ENCODE data around the gene KIF5A.
A peak's percentile ranks its signal among the peaks of the same experiment; 100 is the strongest.
"Not testable (repeated sequence)": the region's sequence is repeated elsewhere in the genome, so short reads cannot be mapped to it uniquely, and the experiment has no call there.

The KIF5A gene

DNA sequence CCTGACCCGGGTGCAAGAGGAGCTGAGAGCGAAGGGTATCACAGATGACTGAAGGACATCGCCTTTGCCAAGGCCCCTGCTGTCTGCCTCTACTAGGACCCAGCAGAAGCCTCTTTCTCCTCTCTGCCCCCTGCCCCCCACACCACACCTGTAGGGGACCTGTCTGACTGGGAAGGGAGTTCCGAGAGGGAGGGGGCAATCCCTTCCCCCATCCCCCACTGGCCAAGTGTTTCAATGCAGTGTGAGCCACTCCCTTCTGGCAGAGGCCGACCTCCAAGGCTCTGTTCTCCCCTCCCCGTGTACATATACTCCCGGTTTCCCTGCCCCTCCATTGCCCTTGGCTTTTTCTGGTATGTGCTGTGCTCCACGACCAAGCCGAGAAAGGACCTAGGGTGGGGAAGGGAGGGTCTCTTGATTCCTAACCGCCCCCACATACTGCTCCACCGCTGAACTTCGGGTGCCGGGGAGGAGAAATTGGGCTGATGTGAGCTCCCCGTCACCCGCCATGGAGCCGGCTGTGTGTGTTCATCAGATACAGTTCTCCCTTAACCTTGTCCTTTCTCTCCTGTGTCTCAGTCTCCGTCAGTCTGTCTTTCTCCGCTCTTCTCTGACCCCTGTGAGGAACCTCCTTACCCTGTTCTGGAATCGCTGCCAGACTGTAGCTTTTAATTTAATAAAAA, 59.4 kb downstream of the KIF5A start:
- no peak for DNase-seq

DNA sequence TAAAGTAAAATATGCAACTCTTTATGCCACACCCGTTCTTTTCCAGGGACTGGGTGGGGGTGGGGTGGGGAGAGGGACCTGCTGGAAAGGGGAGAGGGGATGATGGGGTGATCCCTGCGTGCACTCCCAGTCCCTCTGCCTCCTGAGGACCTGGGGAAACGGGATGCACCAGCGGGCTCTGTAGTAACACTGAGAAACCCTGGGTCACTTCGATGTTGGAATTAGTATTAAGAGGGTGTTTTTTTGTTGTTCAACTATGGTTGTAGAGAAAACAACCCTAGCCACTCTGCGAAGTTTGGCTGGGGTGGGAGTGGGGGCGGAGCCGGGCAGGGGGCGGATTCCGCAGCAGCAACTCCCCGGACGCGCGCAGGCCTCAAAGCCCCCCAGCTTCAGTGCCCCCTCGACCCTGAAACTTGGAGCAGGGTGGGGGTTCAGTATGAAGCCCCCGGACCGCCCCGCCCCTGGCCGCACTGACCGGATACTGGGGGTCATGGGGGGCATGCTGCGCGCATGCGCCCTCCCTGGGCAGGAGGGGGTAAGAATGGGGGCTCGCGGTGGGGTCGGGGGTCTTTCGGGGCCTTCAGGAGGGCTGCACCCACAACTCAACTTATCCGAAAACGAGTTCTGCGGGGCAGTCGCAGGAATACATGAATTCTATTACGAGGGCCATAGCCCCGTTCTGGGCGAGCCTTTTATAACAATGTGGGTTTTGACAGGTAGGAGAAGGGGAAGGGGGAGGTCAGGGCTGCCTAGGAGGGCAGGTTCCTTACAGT, 60.1 kb downstream of the KIF5A start:
- DNase-seq, result no peak

DNA sequence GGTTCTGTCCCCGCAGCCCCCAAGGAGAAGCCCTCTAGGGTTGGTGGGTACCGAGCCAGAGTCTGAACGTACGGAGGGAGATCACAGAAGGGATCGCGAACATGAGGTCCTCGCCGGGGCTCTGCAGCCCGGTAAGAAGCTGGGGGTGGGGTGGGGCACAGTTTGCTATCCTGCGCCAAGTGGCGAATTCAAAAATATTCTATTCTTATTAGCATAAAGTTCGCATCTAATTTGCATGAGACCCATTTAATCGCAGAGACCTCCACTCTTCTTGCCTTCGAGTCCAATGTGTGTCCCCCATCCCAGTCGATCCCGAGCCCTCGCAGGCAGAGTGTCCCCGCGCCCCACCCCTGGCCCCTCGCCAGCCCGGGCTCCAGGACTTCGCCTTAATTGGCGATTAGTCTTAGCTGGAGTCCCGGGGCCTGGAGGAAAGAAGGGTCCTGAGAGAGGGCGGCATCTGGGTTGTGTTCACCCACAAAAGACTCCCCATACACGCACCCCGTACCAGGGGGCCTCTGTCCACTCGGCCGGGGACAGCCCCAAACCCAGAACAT, 60.8 kb downstream of the KIF5A start:
- DNase-seq, result peak; percentile 79

- DNase-seq, result peak; percentile 89
Observed at GRCh38 chr12:57611108-57611826, 61.4 kb downstream of the KIF5A start, which contains the start of gene ARHGEF25. Gene ARHGEF25, plus strand, starts transcription at chr12:57611435. Its CDS starts 460 bp downstream, at chr12:57611895.

- peak; percentile 42 for DNase-seq
Observed at GRCh38 chr12:57611827-57612710, 62.2 kb downstream of the KIF5A start.

- no peak for DNase-seq
Observed at GRCh38 chr12:57612711-57613426, 63.0 kb downstream of the KIF5A start.

- DNase-seq, result no peak
Observed at GRCh38 chr12:57613427-57614109, 63.7 kb downstream of the KIF5A start.

- DNase-seq, result peak; percentile 51
Observed at GRCh38 chr12:57614178-57614947, 64.5 kb downstream of the KIF5A start.

DNA sequence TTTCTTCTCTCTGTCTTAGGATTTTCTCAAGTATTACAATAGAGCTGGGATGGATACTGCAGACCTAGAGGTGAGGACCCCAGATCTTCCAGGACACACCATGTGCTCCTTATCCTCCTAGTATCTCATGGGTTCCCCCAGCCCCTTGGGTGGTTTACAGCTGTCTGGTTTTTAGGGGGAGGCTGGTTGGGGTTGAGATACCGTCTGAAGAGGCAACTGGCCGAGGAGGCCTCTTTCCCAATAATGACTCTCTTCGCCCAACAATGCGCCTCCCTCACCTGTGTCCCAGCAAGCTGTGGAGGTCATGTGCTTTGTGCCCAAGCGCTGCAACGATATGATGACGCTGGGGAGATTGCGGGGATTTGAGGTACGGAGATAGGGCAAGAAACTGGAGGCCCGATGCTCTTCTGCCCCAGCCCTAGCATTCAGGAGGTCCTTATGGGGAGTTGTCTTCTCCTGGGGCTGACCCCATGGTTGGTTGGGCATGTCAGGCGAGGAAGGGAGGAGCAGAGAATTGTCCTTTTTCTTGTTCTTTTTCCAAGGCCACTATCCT, 65.2 kb downstream of the KIF5A start:
- no peak for DNase-seq

GRCh38 chr12:57615637-57616036, 65.8 kb downstream of the KIF5A start:
- no peak for DNase-seq

GRCh38 chr12:57616383-57617101, 66.7 kb downstream of the KIF5A start:
- DNase-seq, result no peak

DNA sequence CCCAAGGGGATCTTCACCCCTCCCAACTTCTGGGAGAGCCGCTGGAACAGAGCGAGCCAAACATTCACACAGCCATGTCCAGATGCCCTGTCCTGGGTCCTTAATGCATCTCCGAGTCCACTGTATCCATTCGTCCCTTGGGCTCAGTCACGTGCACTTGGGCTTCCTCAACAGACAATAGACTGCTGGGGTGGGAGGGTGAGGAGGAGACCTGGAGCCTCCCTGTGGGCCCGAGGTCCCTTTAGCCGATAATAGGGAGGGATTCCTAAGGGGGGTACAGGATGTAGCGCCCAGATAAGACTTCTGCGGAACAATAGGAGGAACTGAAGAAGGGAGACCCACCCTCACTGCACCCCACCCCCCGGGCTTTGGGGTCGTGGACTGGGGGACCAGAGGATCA, 68.1 kb downstream of the KIF5A start:
- DNase-seq, result no peak

- not testable (repeated sequence) for DNase-seq
Observed at GRCh38 chr12:57618431-57618830, 68.6 kb downstream of the KIF5A start.

- no peak for DNase-seq
Observed at GRCh38 chr12:57618966-57619433, 69.2 kb downstream of the KIF5A start.

DNA sequence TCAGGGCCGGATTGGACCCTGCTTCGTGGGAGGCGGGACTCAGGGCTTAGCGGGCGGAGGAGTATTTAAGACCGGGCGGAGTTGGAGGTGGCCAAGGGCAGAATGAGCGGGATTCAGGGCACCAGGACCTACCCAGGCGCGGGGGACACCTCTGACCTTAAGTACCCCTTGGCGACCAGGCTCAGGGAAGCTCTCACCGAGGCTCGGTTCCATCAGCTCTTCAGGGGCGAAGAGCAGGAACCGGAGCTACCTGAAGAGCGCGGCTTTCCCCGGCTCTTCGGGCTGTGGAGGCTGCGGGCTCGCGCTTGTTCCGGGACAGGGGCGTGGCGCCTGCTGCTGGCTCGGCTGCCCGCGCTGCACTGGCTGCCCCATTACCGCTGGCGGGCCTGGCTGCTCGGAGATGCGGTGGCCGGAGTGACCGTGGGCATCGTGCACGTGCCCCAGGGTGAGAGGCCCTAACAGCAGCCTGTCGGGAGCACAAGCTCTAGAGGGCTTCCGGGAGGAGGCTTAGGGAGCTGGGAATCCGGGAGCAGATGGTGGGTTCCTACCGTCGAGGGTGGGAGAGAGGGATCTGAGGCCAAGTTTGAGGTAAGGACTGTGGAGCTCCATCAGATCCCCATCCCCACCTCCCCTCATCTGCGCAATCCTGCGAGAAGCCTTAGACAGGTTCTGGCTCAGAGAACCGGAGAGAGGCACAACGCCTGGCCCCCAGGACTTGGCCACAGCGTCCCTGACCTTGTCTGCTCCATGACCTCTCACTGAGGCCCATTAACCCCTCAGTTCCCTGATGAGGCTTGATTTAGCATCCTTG, 69.8 kb downstream of the KIF5A start:
- DNase-seq, result peak; percentile 44

GRCh38 chr12:57620245-57620935, 70.5 kb downstream of the KIF5A start:
- no peak for DNase-seq

GRCh38 chr12:57620936-57621496, 71.2 kb downstream of the KIF5A start:
- peak; percentile 53 for DNase-seq

Data from eye (tissue), 1 donor.